ACHN (cell line): ENCODE data around the gene PLEKHG5.
"Not testable (repeated sequence)": the region's sequence is repeated elsewhere in the genome, so short reads cannot be mapped to it uniquely, and the experiment has no call there.

Experiments
- DNase-seq: peaks from one replicate; pipeline ENCODE4 v3.0.0-alpha.2; 2015
- in situ Hi-C: cut with HindIII; loops from 2 replicates; pipeline ENCODE4 v1.10.0; 2017; ENCODE audit warnings: low sequenced_read_pairs, low pct_ligation_motif_present, low pct_unique_long_range_greater_than_20kb

PLEKHG5 gene

DNA sequence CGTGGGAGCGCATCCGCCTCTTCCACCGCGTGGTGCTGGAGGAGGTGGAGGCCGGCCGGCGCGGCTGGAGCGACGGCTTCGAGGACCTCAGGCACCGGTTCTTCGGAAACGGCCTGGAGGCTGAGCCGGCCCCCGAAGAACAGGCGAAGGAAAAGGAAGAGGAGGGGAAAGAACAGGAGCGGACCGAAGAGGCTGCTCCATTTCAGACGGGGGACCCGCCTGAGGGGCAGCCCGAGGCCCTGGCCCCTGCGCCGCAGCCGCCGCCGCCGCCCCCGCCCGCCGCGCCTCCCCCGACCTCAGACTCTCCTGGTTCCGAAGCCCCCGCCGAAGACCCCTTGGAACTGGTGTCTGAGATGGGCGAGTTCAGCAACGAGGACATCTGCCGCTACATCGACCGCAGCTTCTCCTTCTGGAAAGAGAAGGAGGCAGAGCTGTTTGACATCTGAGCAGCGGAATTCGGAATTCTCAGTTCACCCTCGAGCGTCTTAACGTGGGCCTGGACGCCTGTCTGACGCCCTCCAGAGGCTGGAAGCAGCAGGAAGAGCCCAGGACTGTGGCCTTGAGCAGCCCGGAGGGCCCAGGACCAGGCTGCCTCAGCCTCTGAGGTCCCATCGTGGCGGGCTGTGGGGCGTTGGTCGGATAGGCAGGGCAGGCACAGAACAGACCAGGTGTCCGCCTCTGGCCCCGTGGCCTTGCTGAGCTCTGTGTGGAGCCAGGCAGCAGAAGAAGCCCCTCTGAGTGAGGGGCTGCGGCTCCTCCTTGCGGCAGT lies 35.5 kb downstream of the PLEKHG5 start:
- in situ Hi-C loops, DNase-seq: not testable (repeated sequence)

DNA sequence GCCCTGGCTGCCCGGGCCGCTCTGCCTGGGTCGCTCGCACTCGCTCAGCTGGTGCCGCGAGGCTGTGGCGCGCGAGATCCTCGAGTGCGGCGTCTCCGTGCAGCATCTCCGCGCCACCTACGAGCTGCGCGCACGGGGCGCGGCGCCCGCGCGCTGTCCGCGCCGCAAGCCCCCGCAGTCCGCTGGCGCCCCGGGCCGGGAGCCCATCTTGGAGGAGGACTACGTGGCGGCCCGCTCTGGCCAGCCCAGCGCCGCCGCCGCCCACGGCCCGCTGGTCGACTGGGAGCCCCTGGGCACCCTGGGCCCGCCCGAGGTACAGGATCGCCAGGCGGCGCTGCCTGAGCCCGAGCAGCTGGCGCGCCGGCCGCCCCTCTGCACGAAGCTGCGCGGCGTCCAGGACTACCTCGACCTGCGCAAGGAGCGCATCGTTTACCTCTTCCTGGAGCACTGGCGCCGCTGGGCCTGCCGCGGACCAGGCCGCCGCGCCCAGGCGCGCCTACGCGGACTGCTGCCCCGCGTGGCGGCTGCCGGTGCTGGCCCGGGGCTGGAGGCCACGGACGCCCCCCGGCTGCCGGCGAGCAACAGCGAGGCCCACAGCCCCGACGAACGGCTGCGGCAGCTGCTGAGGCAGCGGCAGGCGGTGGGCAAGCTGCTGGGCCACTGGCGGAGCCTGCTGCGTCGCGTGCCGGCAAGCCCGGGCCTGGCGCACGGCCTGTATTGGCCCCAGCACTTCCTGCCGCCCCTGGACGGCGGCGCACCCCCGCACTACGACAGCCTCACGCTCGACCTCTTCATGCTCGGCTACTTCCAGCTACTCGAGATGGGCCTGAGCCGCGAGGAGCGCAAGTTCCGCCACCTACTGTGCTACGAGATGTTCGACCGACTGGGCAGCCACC lies 36.4 kb downstream of the PLEKHG5 start:
- DNase-seq, result no peak
- in situ Hi-C loops, result no loop called here

DNA sequence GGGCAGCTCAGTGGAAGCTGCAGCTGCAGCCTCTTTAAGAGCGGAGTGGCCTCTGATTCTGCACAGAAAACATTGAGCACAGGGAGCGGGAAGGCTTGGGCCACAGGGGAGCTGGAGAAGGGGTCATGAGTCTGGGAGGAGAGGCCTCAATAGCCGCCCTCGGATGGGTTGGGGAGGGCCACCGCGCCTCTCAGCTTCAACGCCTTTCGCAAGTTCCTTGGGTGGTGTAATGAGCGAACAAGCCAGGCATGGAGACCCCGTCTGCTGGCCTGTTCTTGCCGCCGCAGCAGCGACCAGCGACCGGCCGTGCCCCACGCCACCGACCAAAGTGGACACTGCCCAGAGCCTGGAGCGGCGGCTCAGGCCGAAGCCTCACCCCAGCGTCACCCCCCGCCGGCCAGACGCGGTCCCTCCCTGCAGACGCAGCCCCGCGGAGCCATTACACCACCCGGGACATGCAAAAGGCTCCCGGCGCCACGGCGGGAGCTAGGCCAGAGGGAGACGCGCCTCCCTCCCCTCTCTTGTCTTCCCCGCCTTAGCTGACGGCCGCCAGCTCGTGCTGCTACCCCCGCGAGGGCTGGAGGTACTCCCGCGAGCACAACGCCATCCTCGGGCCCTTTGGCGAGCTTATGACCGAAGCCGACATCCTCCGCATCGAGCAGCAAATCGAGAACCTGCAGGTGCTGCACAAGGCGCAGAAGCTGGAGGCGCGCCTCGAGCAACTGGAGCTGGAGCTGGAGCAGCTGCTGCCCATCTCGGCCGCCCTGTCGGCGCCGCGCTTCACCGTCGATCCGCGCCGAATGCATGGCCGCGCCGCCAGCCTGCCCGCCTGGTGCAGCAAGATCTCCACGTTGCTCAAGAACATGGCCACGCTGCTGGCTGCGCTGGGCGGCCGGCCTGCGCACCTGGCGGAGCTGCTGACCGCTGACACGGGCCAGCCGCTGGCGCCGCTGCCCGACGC lies 37.3 kb downstream of the PLEKHG5 start:
- in situ Hi-C loops, DNase-seq: not testable (repeated sequence)

DNA sequence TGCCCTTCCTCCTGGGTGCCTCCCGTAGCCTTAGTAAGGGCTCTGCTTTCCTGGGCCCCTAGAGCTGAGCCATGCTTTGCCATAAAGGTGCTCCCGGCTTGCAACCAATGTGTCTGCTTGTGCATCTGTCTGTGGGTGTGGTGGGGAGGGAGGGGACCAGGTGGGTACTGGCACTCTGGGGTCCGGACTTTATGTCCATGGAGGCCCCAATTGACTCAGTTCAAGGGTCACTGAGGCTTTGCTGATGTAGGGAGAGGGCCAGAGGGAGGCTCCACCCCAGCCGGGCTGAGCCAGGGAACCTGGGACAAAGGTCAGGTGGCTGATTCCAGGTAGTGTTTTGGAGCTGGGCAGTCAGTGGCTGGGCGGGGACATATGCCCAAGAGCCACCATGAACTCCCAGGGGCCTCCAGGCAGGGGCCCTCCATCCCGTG lies 40.5 kb downstream of the PLEKHG5 start:
- DNase-seq, result no peak
- in situ Hi-C loops, result no loop called here

DNA sequence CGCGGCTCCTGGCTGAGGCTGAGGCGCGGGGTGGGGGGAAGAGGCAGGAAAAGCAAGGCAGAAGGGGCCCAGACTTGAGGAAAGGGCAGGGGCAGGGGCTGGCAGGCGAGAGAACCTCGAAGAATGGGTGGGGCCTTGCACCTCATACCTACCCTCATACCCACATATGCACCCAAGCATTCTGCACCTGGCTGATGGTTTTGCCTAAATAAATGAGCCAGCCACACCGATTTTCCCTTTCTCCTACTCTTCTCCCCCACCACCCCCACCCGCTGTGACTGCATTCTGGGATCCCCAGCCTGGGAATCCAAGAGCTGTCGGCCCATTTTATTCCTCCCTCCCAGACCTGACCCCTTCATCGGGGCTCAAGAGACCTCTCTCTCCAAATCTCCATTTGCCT lies 41.0 kb downstream of the PLEKHG5 start:
- in situ Hi-C loops, DNase-seq: not testable (repeated sequence)

DNA sequence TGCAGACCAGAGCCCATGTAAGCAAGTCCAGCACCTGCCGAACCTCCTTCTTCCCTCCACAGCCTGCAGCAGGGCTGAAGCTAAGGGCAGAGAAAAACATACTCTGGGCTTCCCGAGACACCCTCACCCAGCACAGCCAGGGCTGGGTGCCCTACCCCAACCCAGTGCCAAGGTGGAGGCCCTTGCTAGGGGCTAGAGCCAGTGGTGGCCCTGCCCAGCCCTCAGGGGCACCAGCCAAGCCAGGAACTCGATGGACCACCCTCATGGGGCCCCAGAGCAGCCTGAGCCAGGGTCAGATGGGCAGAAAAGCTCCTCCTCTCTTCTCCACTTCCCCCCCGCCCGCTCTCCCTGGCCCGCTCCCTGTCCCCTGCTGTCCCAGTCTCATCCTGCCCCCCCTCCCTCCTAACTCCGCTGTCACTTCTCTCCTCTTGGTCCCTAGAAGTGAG lies 41.4 kb downstream of the PLEKHG5 start:
- in situ Hi-C loops, result no loop called here
- no peak for DNase-seq

DNA sequence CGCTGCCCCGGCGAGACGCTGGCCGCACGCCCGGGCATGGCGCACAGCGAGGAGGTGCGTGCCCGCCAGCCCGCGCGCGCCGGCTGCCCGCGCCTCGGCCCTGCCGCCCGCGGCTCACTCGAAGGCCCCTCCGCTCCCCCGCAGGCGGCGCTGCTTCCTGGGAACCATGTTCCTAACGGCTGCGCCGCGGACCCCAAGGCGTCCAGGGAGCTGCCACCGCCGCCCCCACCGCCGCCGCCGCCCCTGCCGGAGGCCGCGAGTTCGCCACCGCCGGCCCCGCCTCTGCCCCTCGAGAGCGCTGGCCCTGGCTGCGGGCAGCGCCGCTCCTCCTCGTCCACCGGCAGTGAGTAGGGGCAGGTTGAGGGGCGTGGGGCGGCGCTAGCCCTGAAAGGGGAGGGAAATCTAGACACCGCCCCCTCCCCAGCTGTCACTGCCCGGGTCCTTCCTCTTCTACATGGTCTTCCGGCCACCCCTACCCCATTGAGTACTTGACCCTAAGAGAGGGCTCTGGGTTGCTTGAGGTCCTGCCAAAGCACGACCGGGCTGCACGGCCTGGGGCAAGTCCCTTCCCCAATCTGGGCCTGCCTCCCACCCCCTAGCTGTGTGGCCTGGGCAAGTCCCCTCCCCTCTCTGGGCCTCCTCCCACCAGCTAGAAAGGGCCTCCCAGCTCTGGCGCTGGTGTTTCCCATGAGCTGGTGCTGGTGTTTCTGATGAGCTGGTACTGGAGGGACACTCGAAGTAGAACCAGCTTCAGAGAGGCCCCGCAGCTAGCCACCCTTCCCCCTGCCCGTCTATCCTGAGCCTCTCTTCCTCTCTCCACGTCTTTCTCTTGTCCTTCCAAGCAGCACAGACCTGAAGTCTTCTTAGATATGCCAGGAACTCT lies 42.5 kb downstream of the PLEKHG5 start:
- in situ Hi-C loops, result no loop called here

DNA sequence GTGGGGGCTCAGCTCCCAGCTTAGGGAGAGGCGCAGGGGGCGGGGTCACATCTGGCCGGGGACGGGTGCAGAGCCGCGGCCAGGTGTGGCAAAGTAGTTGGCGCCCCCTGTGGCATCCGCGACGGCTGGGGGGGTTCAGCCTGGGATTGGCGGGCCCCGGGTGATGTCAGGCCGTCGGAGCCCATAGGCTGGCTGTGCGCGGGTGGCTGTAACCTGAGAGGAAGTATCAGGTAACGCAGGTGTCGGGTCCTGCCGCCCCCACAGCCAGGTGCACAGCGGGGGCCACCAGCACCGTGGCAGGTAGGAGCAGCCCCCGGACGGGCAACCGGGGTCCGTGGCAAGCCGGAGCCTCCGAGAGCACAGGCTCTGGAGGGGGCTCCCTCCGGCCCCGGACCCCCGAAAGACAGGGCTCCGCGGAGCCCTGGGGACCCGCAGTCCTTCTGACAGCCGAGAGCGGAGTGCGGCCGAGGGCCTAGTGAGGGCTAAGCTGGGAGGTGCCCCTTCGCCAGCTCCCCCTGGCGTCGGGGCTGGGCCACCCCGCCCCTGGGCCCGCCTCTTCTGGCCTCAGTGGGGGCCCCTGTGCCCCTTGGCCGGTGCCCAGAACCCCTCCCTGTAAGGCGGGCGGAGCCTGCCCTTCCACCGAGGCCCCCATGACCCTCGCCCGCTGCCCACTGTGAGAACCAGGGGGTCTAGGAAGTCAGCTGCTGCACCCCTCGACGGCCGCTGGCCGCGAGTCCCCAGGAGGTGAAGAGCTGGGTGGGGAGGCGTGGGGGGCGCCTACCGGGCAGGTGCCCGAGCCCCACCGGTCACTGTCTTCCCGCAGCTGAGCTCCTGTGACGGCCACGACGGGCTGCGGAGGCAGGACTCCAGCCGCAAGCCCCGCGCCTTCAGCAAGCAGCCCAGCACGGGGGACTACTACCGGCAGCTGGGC lies 43.4 kb downstream of the PLEKHG5 start:
- no peak for DNase-seq
- in situ Hi-C loops, result no loop called here

More for the DNA sequence above, 42.5 kb downstream of the PLEKHG5 start:
- peak; percentile 27 for DNase-seq

DNA sequence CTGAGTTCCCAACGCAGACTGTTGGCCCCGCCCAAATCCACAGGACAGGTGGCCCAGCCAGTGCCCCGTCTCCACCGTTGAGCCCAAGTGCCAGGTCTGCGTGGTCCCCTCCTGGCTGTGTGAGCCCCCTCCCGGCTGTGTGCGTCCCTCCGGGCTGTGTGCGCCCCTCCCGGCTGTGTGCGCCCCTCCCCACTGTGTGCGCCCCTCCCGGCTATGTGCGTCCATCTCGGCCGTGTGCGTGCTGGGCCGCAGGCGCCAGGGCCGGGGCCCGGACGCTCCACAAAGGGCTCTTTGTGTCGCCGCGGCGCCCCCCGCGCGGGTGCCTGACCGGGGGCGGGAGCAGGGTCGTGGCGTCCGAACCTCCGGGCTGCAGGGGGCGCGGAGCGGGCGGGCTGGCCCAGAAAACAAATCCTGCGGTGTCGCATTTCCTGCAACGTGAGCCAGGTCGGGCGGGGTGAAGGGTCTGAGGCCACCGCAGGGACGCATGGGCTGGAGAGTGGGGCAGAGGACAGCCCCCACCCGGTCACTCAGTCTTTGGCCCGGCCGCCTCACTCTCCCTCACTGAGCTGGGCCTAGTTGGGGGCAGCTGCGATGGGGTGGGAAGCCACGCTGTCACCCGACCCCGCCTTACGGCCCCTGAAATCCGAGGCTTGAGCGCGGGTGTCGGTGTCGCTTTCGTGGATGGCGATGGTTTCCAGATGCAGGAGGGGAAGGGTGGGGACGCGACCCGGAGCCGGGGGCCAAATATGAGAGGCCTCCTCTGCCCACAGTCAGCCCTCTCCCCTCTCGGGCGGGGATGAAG lies 44.2 kb downstream of the PLEKHG5 start:
- DNase-seq, result no peak
- in situ Hi-C loops, result no loop called here

DNA sequence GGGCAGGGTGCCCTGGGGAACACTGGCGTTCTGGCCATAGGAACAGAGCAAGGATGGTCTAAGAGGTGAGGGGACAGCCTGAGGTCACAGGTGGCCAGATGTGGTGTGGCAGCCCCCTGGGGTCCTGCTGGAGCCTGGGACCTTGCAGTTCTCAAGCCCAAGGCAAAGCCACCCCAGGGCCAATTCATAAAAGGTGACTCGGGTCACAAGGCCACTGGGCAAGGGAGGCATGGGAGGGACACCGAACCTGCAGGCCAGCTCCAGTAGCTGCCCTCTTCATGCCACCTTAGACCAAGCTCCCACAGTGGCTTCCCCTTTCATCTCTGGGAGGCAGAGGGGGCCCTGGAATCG lies 44.8 kb downstream of the PLEKHG5 start:
- no peak for DNase-seq
- in situ Hi-C loops, result no loop called here

DNA sequence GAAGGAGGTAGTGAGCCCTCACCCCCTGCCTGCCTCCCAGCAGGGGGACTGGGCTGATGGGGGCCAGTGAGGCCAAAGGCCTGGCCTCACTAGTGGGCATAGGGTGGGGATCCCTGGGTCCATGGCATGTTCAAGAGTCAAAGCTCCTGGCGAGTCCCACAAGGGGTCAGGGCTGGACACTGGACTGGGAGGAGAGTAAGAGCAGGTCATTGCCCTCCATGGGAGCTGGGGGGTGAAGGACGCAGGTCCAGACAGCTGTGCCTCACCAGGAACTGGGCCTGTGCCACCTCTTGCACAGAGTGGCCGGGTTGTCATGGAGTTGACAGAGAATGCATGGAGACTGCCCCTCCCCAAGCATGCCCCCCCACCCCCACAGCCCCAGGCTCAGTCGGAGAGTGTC lies 45.5 kb downstream of the PLEKHG5 start:
- DNase-seq, in situ Hi-C loops: not testable (repeated sequence)

DNA sequence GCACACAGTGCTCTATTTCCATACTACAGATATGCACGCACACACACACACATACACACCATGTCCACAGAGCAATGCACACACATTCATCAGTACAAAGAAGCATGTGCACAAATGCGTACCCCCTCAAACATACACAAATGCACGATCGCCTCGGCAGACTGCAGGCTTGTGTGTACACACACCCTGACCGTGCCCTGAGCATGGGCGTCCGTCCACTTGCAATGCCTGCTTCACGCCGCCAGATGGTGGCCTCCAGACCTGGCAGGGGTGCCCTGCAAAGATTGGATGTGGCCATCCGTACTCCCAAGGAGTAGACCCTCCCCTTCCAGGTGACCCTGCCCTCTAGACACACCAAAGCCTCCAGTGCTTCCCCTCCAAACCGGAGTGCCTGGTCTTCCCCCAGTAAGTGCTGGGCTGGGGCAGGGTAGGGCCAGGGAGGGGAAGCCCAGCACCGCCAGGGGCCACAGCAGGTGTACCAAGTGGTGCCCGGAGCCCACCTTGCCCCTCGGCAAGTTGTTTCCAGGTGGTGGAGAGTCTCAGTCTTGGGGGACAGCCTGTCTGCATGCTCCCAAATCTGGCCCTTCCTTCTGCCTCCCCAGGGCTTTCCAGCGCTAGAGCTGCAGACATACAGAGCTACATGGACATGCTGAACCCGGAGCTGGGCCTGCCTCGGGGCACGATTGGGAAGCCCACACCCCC lies 46.3 kb downstream of the PLEKHG5 start:
- in situ Hi-C loops, result no loop called here
- peak; percentile 56 for DNase-seq

DNA sequence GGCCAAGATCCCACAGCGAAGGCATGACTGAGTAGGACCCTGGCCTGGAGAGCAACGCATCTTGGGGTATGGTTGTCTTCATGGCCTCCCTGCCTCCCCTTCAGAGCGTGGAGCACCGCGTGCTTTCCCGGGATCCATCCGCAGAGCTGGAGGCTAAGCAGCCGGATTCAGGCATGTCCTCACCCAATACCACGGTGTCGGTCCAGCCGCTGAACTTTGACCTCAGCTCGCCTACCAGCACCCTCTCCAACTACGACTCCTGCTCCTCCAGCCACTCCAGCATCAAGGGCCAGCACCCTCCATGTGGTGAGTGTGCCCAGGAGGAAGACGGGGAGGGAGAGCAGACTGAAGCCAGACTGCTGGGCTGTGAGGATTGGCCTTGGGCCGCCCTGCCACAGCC lies 47.1 kb downstream of the PLEKHG5 start:
- in situ Hi-C loops, result no loop called here

DNA sequence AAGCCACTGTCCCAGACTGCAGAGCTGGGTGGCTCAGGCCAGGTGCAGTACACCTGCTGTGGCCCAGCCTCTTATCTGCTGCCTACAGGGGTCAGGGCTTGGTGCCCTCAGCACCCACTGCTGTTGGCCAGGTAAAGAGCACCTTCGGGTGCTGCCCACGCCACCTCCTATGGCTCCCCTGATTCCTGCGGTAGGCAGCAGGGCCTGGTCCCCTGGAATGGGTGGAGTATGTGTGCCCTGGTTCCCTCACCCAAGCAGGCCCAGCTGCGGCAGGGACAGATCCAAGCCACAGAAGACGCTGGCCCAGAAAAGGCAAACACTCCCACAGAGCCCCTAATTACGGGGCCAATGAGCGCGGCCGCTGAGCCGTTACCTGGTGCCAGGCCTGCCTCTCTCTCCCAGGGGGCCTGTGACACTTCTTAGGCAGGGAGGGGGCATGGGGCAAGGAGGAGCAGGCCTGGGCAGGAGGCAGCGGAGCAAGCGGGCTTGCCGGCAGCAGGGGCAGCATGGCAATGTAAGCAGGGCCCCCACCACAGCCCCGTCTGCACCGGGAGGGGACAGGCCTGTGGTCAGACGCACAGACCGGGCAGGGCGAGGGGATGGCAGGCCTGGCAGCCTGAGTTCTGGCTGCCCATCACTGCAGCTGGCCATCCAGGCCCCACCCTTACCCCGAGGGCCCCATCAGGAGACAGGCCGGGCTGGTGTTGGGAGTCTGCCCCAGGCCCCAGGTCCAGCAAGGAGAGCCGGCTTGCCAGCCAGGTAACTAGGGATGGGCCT lies 47.9 kb downstream of the PLEKHG5 start:
- no peak for DNase-seq
- in situ Hi-C loops, result no loop called here

More for the DNA sequence above, 47.1 kb downstream of the PLEKHG5 start:
- no peak for DNase-seq

DNA sequence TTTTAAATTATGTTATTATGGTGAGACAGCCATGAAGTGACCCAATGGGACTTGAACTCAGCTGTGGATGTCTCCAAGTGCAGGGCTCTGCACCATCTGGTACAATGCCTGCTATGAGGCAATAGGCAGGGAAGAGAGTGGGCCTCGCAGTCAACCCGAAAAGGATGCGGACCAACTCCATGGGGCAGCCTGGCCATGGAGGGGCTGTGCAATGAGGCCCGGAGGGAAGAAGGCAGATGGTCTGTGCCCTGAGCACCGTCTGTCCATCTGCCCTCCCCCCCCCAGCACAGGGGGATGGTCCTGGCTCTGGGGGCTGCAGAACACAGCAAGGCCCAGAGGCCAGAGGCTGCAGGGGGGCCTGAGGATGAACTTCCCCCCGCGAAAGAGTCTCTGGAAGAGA lies 49.9 kb downstream of the PLEKHG5 start:
- DNase-seq, result no peak
- in situ Hi-C loops, result no loop called here
